ENCODE data around the gene TADA1.

The TADA1 gene

DNA sequence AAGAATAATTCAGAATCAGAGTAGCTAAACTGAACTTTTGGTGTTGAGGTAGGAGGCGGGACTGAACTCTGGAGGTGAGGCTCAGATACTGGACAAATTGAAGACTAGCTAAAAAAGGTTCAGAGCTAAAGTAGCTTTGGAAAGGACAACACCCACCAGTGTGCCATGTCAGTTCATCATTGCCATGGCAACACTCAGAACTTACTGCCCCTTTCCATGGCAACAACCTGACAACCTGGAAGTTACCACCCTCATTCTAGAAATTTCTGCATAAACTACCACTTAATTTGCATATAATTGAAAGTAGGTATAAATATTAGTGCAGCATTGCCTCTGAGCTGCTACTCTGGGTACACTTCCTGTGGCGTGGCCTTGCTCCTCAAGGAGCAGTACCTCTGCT, 67.1 kb downstream of the TADA1 start:
- Mint-ChIP-seq H3K4me1 (ENCODE audit: low read depth) (no peaks in the 10 kb centered on the region), H3K4me3 (no peak overlapping the region), H3K36me3 (ENCODE audit: low read depth) (no peaks in the 10 kb centered on the region), H3K27ac (no peak overlapping the region), H3K27me3 (ENCODE audit: low read depth) (peaks cover 9% of the 10 kb centered on the region), H3K9me3 (no peaks in the 10 kb centered on the region)
